GM12873 (cell line): ENCODE measurements around the gene SEMG2.

ENCODE experiments used
- CTCF ChIP-seq: IDR thresholded peaks from 2 replicates; pipeline ENCODE4 v1.5.1; 2012; ENCODE audit warnings: low read depth, mild to moderate bottlenecking, moderate library complexity, low read length, control low read depth; ENCODE audit not compliant: insufficient read depth; ENCODE audit errors: missing control alignments

SEMG2 gene

GRCh38 chr20:45209924-45210323 lies 11.2 kb upstream of the SEMG2 start:
- no peak for TF ChIP-seq CTCF

GRCh38 chr20:45211569-45212474 lies 9.4 kb upstream of the SEMG2 start:
- no peak for TF ChIP-seq CTCF

- TF ChIP-seq CTCF: no peak
Measured at GRCh38 chr20:45212836-45213235, 8.3 kb upstream of the SEMG2 start.

- TF ChIP-seq CTCF: no peak
Measured at GRCh38 chr20:45218124-45218523, 3.0 kb upstream of the SEMG2 start.

GRCh38 chr20:45218636-45219035 lies 2.5 kb upstream of the SEMG2 start:
- no peak for TF ChIP-seq CTCF

- TF ChIP-seq CTCF: no peak
Measured at GRCh38 chr20:45223136-45223535, 2.0 kb downstream of the SEMG2 start.

- no peak for TF ChIP-seq CTCF
Measured at GRCh38 chr20:45226287-45226686, 5.1 kb downstream of the SEMG2 start.
